Measurements from ENCODE around the gene ADAMTS4.

- TF ChIP-seq, protein P1, sequence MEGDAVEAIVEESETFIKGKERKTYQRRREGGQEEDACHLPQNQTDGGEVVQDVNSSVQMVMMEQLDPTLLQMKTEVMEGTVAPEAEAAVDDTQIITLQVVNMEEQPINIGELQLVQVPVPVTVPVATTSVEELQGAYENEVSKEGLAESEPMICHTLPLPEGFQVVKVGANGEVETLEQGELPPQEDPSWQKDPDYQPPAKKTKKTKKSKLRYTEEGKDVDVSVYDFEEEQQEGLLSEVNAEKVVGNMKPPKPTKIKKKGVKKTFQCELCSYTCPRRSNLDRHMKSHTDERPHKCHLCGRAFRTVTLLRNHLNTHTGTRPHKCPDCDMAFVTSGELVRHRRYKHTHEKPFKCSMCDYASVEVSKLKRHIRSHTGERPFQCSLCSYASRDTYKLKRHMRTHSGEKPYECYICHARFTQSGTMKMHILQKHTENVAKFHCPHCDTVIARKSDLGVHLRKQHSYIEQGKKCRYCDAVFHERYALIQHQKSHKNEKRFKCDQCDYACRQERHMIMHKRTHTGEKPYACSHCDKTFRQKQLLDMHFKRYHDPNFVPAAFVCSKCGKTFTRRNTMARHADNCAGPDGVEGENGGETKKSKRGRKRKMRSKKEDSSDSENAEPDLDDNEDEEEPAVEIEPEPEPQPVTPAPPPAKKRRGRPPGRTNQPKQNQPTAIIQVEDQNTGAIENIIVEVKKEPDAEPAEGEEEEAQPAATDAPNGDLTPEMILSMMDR (IDR thresholded peaks at IDR 0.05) = no peak
- no peak for TF ChIP-seq ZFX (IDR thresholded peaks at IDR 0.05; ENCODE audit: borderline replicate concordance)
Observed at GRCh38 chr1:161166669-161167548, 31.9 kb downstream of the ADAMTS4 start.

All from 22Rv1 (cell line).